ENCODE data around the gene ZFP62.

- TF ChIP-seq POLR2A (IDR thresholded peaks at IDR 0.05) (peak in 1 of 2 donors; percentile 78), CTCF (IDR thresholded peaks at IDR 0.05) (no peak)
Measured at GRCh38 chr5:180825768-180826525, 35.1 kb downstream of the ZFP62 start.

Measured in thyroid gland (tissue), 4 donors.